IPS-20b (cell line): ENCODE data around the gene DUS3L.

Experiments used
- H3K27ac ChIP-seq: one replicate; pipeline ENCODE4 v1.5.1; 2013; ENCODE audit warnings: low read length
- H3K27me3 ChIP-seq: 2 replicates; pipeline ENCODE4 v1.6.1; 2013; ENCODE audit warnings: mild to moderate bottlenecking, low read length, inconsistent platforms; ENCODE audit not compliant: insufficient read depth
- H3K36me3 ChIP-seq: 2 replicates; pipeline ENCODE4 v1.6.1; 2013; ENCODE audit warnings: low read depth, mild to moderate bottlenecking, inconsistent platforms, low read length, moderate library complexity; ENCODE audit not compliant: insufficient read depth
- H3K4me1 ChIP-seq: 2 replicates; pipeline ENCODE4 v1.6.1; 2013; ENCODE audit warnings: mild to moderate bottlenecking, control low read depth, inconsistent platforms, low read length, moderate library complexity; ENCODE audit not compliant: insufficient read depth
- H3K4me3 ChIP-seq: 2 replicates; pipeline ENCODE4 v1.5.1; 2013; ENCODE audit warnings: mild to moderate bottlenecking, low read length, inconsistent platforms
- H3K9ac ChIP-seq: 2 replicates; pipeline ENCODE4 v1.6.1; 2013; ENCODE audit warnings: low read depth, mild to moderate bottlenecking, inconsistent platforms, low read length, moderate library complexity
- H3K9me3 ChIP-seq: 2 replicates; pipeline ENCODE4 v1.6.1; 2013; ENCODE audit warnings: mild to moderate bottlenecking, low read depth, low read length, inconsistent platforms; ENCODE audit not compliant: insufficient read depth

Gene DUS3L

DNA sequence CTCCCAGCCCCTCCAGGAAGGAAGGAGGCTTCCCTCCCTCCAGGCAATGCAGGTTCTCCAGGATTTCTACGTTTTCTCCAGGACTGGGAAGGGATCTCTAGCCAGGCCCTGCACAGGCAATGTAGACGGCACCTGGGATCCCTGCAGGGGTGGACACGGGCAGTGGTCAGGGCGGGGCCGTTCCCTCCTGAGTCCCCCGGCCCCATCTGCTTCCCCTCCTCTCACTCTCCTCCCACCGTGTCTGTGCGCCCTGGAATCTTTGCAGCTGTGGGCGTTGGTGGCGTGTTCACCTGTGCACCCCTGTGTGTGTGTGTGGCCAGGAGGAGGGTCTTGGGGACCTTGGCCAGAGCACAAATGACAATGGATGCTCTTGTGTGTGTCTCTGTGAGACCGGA, 23.9 kb upstream of the DUS3L start:
- Histone ChIP-seq H3K4me3 (no peak overlapping the region), H3K27me3 (no peaks in the 10 kb centered on the region), H3K9me3 (no peaks in the 10 kb centered on the region), H3K9ac (no peak overlapping the region), H3K27ac (no peak overlapping the region), H3K4me1 (no peaks in the 10 kb centered on the region), H3K36me3 (no peaks in the 10 kb centered on the region)

DNA sequence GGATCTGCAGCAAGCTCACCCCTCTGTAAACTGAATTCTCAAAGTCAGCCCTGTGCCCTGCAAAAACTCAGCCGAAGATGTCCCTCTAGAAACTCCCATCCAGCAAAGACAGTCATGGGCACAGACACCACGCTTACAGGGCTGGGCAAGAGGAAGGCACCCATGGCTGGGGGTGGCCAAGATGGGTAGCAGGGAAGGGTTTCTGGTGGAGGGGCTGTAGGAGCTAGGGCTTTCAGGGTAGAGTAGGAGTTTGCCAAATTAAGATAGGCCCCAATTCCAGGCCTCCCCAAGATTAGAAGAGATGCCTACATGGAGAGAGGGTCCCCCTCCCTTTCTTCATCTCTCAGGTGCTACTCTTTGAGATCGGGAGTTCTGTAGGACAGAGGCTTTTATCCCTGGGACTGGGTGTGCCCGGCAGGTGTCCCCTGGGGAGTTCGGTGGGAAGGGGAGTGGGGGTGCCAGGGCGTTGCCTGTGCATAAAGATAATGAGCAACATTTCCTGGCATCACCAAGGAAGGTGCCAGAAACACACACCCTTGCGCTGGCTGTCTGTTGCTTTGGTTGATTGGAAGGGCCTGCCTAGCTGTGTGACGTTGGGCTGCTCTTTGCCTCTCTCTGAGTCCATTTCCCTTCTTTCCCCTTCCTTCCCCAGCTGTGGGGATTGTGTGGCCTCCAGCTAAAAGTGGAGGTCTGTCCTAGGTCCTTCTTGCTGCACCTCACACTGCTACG, 23.3 kb upstream of the DUS3L start:
- no peak overlapping the region for H3K9ac ChIP-seq
- no peak overlapping the region for H3K27ac ChIP-seq
- H3K9me3 ChIP-seq, result no peaks in the 10 kb centered on the region
- H3K4me3 ChIP-seq, result no peak overlapping the region
- H3K27me3 ChIP-seq, result no peaks in the 10 kb centered on the region
- H3K4me1 ChIP-seq, result no peaks in the 10 kb centered on the region
- no peaks in the 10 kb centered on the region for H3K36me3 ChIP-seq

DNA sequence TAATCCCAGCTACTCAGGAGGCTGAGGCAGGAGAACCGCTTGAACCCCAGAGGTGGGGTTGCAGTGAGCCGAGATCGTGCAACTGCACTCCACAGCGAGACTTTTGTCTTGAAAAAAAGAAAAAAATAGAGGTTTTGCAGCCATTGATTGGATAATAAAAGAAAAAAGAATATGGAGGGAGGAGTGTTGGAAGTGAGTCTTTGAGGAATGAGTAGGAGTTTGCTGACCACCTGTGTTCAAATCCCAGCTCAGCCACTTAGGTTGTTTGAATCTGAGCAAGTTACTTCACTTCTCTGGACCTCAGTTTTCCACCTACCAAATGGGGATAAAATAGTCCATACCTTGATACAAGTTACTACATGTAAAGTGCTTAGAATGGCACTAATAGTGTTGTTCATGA, 20.2 kb upstream of the DUS3L start:
- Histone ChIP-seq H3K4me3 (no peak overlapping the region), H3K9ac (no peak overlapping the region), H3K36me3 (no peaks in the 10 kb centered on the region), H3K27ac (no peak overlapping the region), H3K9me3 (no peaks in the 10 kb centered on the region), H3K4me1 (no peaks in the 10 kb centered on the region; the same call in 1 of the 2 replicates), H3K27me3 (peaks cover 7% of the 10 kb centered on the region; the same call in 1 of the 2 replicates)

DNA sequence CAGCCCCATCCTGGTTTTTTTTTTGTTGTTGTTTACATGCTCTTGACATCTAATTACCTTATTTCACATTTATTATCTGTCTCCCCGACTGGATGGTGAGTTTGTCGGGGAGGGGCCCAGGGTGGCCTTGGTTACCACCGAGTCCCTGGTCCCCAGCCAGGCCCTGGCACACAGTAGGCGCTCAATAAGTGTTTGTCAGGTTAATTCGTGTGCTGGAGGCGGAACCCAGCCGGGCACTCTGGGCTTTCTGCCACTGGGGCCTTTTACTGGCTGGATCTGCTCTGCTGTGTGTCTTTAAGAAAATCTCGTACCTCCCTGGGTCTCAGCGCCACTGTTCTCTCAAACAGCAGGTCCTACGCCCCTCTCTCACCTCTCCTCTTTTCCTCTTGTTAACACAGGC, 18.5 kb upstream of the DUS3L start:
- H3K4me3 ChIP-seq, result no peak overlapping the region
- H3K4me1 ChIP-seq, result no peaks in the 10 kb centered on the region; the same call in 1 of the 2 replicates
- H3K27me3 ChIP-seq, result peaks cover 14% of the 10 kb centered on the region; the same call in 1 of the 2 replicates
- no peaks in the 10 kb centered on the region for H3K36me3 ChIP-seq
- H3K9ac ChIP-seq, result no peak overlapping the region
- H3K9me3 ChIP-seq, result no peaks in the 10 kb centered on the region
- no peak overlapping the region for H3K27ac ChIP-seq

DNA sequence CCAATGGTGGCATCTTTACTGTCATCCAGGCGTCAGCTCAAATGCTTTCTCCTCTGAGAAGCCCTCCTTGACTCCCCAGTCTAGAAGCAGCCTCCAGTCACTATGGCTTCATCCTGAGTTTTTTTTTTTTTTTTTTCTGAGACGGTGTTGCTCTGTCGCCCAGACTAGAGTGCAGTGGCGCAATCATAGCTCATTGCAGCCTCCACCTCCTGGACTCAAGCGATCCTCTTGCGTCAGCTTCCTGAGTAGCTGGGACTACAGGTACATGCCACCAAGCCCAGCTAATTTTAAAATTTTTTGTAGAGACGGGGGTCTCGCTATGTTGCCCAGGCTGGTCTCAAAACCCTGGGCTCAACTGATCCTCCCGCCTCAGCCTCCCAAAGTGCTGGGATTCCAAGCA, 18.1 kb upstream of the DUS3L start:
- no peaks in the 10 kb centered on the region for H3K9me3 ChIP-seq
- no peaks in the 10 kb centered on the region for H3K36me3 ChIP-seq
- peaks cover 14% of the 10 kb centered on the region; the same call in 1 of the 2 replicates for H3K27me3 ChIP-seq
- H3K4me3 ChIP-seq, result no peak overlapping the region
- H3K4me1 ChIP-seq, result no peaks in the 10 kb centered on the region; the same call in 1 of the 2 replicates
- H3K27ac ChIP-seq, result no peak overlapping the region
- no peak overlapping the region for H3K9ac ChIP-seq

DNA sequence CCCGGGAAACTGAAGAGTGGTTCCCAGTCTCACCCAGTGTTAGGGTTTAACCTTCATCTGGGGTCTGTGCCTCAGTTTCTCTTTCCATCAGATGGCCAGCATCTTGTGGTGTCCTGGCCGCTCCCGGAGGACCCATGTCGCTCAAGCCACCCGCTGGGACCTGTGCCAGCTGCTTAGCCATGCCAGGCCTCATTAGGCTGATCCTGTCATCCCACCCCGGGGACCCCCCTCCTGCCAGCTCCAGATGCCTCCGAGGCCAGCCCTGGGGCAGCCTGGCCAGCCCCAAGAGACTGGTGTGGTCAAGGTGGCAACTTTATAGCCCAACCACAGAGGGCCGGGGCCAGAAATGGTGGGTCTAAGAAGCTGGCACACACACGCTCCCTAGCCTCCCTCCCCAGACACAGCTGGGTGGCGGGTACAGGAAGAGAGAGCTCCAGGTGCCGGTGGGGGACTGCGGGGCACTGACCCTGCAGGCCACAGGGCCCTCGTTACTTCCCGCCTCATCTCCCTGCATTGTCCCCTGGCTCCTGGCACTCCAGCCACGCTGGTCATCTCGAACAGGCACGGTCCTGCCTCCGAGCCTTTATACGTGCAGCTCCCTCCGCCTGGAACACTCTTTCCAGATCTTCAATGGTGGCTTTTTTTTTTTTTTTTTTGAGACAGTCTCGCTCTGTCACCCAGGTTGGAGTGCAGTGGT, 17.3 kb upstream of the DUS3L start:
- Histone ChIP-seq H3K9me3 (no peaks in the 10 kb centered on the region), H3K9ac (no peak overlapping the region), H3K27ac (no peak overlapping the region), H3K4me1 (no peaks in the 10 kb centered on the region; the same call in 1 of the 2 replicates), H3K36me3 (no peaks in the 10 kb centered on the region), H3K27me3 (peaks cover 20% of the 10 kb centered on the region), H3K4me3 (no peak overlapping the region)

DNA sequence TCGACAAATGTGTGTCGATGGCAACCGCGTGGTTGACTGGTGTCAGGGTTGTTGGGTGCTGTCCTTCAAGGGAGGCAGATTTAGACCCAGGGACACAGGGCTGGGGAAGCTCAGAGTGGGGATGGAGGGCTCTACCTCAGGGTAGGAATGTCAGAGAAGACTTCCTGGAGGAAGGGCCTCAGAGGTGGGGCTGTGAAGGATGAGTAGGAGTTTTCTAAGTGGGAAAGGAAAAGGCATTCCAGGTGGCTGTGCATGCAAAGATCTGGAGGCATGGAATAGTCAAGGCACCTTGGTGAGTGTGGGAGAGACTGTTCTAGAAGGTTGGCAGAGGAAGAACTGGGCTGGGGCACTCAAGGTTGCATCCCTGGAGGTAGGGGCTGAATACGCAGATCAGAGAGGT, 15.9 kb upstream of the DUS3L start:
- no peaks in the 10 kb centered on the region; the same call in 1 of the 2 replicates for H3K4me1 ChIP-seq
- no peak overlapping the region for H3K9ac ChIP-seq

DNA sequence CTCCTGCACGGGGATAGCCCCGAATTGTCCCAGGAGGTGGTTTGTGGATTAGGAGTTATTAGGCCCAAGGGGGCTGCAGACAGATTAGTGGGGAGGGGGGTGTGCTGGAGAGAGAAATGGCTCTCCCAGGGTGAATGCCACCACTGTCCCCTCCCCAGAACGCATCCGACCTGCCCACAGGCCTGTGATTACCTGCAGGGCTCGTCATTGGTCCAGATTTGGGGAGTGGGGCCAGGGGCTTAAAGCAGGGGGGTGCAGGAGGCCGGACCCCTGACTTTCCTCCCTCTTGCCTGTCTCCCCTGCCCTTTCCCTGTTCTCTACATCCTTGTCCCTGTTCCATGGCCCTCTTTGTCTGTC, 15.1 kb upstream of the DUS3L start:
- Histone ChIP-seq H3K27me3 (peaks cover 34% of the 10 kb centered on the region), H3K9ac (no peak overlapping the region; the same call in 1 of the 2 replicates), H3K4me3 (peak overlapping the region; percentile 49; the same call in 1 of the 2 replicates)

More for the DNA sequence above, 15.9 kb upstream of the DUS3L start:
- Histone ChIP-seq H3K27me3 (peaks cover 31% of the 10 kb centered on the region), H3K27ac (no peak overlapping the region), H3K4me3 (no peak overlapping the region), H3K9me3 (no peaks in the 10 kb centered on the region), H3K36me3 (no peaks in the 10 kb centered on the region)

DNA sequence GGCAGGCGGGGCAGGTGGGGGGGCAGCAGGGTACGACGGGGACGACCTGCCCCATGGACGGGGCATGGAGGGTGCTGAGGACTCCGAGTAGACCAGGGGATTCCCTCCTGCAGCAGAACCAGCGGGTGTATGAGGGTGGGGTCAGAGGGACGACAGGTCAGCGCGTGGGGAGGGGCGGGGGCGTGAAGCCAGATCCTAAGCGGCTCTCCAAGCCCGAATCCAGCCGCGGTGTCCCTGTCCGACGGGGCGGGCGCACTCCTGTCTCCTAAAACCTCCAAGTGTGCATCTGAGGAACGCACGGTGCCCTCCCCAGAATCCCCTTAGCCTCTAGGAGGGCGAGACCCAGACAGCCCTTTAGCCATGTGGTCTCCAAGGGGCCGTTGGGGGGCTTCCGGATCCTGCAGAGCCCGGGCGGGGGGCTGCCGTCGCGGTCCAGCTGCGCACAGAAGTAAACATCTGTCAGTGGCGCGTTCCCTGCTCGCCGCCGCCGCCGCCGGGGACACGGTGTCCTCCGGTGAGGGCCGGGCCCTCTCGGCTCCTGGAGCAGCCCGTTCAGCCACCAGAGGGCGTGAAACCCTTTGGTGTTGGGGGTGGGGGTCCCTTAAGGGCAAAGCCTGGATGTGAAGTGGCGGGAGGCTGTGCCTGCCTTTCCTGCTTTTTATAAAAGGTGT, 14.6 kb upstream of the DUS3L start:
- Histone ChIP-seq H3K27ac (no peak overlapping the region), H3K9me3 (no peaks in the 10 kb centered on the region), H3K4me3 (peak overlapping the region; percentile 58; the same call in 1 of the 2 replicates), H3K27me3 (peaks cover 34% of the 10 kb centered on the region), H3K9ac (no peak overlapping the region; the same call in 1 of the 2 replicates), H3K36me3 (no peaks in the 10 kb centered on the region), H3K4me1 (no peaks in the 10 kb centered on the region; the same call in 1 of the 2 replicates)

More for the DNA sequence above, 15.1 kb upstream of the DUS3L start:
- no peaks in the 10 kb centered on the region for H3K9me3 ChIP-seq
- no peaks in the 10 kb centered on the region; the same call in 1 of the 2 replicates for H3K4me1 ChIP-seq
- H3K27ac ChIP-seq, result no peak overlapping the region
- no peaks in the 10 kb centered on the region for H3K36me3 ChIP-seq

DNA sequence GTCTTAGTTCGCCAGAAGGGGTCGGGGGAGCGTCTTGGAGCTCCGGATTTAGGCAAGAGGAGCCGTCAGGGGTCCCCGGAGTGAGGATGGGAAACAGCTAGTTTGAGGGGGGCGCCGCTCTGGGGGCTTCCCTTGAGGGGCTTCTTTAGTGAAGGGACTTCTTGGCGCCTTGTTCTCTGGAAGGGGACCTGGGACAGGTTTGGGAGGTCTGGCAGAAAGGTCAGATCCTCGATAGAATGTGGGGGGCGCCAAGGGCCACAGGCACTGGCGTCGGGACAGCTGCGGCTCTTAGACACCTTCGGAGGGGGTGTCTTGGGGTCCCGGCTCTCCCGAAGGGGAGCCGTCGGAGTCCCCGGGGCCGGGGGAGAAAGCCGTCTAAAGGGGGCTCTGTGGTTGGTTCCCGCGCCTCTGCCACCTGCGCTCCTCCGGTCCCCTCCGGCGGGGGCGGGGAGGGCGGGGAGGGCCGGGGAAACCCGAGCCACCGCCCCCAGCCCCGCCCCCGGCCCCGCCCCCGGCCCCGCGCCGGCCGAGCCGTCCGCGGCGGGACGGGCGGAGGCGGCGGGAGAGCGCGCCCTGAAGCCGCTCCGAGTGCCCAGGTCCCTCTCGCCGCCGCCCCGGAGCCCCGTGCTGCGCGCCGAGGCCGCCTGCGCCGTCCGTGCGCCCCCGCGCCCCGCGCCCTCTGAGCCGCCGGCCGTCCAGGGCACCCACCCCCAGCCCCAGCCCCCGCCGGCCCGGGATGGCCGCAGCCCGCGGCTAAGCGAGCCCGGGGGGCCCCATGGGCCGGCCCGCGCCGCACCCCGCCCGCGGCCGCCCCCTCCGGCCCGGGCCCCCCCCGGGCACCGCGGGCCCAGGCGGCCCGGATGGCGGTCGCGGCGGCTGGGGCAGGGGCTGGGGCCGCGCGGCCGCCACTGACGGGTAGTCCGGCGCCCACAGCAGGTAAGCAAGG, 13.8 kb upstream of the DUS3L start, which contains the start of gene NRTN:
Gene NRTN, plus strand, starts transcription at position 552 of the 946 bp plus-strand sequence. CDS start 19,099 bp downstream, outside the sequence.
- Histone ChIP-seq H3K9me3 (no peaks in the 10 kb centered on the region), H3K4me1 (no peaks in the 10 kb centered on the region; the same call in 1 of the 2 replicates), H3K4me3 (peak within 1 kb of the TSS; percentile 58; the same call in 1 of the 2 replicates), H3K36me3 (no peaks in the 10 kb centered on the region), H3K9ac (no peak within 1 kb of the TSS), H3K27ac (no peak within 1 kb of the TSS), H3K27me3 (peaks cover 34% of the 10 kb centered on the region)
